Endothelial cell (in vitro differentiated cells): ENCODE data around the gene AIDA. TPM values are rescaled to one million over a fixed set of nuclear protein-coding genes. Genes with fewer than 3 reads are reported as not detected.

ENCODE experiments used
- DNase-seq: peaks from one replicate; pipeline ENCODE4 v3.0.0; 2021; ENCODE audit warnings: low spot score
- H3K27ac Mint-ChIP-seq: one replicate; pipeline ENCODE4 v1.8.0; 2021; ENCODE audit warnings: mixed read lengths, inconsistent platforms; ENCODE audit not compliant: unreplicated experiment
- H3K27me3 Mint-ChIP-seq: one replicate; pipeline ENCODE4 v1.8.0; 2021; ENCODE audit warnings: mild to moderate bottlenecking, moderate library complexity, mixed read lengths, inconsistent platforms; ENCODE audit not compliant: unreplicated experiment
- H3K36me3 Mint-ChIP-seq: one replicate; pipeline ENCODE4 v1.8.0; 2021; ENCODE audit warnings: mild to moderate bottlenecking, low read depth, mixed read lengths, inconsistent platforms; ENCODE audit not compliant: unreplicated experiment
- H3K4me1 Mint-ChIP-seq: one replicate; pipeline ENCODE4 v1.8.0; 2021; ENCODE audit warnings: mild to moderate bottlenecking, mixed read lengths, inconsistent platforms; ENCODE audit not compliant: unreplicated experiment
- H3K4me3 Mint-ChIP-seq: one replicate; pipeline ENCODE4 v1.8.0; 2021; ENCODE audit warnings: mild to moderate bottlenecking, mixed read lengths, inconsistent platforms; ENCODE audit not compliant: unreplicated experiment
- H3K9me3 Mint-ChIP-seq: one replicate; pipeline ENCODE4 v1.8.0; 2021; ENCODE audit warnings: mixed read lengths, inconsistent platforms; ENCODE audit not compliant: unreplicated experiment
- total RNA-seq: library from RNA; stranded (reverse); fragmentation: NEBNext Ultra II Directional; extraction: Animal tissue kit (Norgen Biotek cat#: 25700); gene quantifications from one replicate; pipeline ENCODE4 v1.2.1, GENCODE V29; 2021; ENCODE audit not compliant: unreplicated experiment
- TF ChIP-seq, protein P1 (sequence below): fragments of 200-600 bp; sonication (generic); IDR thresholded peaks from one replicate; pipeline ENCODE4 v1.5.0; 2021; ENCODE audit warnings: antibody characterized with exemption; ENCODE audit not compliant: unreplicated experiment

Gene AIDA
- total RNA-seq, 1 donor from 2014 or later = 93.4 TPM

- no peak for DNase-seq
- Mint-ChIP-seq H3K4me1 (no peaks in the 10 kb centered on the region), H3K9me3 (no peaks in the 10 kb centered on the region), H3K4me3 (no peak overlapping the region), H3K36me3 (peaks cover 28% of the 10 kb centered on the region), H3K27me3 (peaks cover 4% of the 10 kb centered on the region), H3K27ac (no peak overlapping the region)
- TF ChIP-seq, protein P1, sequence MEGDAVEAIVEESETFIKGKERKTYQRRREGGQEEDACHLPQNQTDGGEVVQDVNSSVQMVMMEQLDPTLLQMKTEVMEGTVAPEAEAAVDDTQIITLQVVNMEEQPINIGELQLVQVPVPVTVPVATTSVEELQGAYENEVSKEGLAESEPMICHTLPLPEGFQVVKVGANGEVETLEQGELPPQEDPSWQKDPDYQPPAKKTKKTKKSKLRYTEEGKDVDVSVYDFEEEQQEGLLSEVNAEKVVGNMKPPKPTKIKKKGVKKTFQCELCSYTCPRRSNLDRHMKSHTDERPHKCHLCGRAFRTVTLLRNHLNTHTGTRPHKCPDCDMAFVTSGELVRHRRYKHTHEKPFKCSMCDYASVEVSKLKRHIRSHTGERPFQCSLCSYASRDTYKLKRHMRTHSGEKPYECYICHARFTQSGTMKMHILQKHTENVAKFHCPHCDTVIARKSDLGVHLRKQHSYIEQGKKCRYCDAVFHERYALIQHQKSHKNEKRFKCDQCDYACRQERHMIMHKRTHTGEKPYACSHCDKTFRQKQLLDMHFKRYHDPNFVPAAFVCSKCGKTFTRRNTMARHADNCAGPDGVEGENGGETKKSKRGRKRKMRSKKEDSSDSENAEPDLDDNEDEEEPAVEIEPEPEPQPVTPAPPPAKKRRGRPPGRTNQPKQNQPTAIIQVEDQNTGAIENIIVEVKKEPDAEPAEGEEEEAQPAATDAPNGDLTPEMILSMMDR = no peak
Measured at GRCh38 chr1:222629921-222630535, 82.3 kb downstream of the AIDA start.

DNA sequence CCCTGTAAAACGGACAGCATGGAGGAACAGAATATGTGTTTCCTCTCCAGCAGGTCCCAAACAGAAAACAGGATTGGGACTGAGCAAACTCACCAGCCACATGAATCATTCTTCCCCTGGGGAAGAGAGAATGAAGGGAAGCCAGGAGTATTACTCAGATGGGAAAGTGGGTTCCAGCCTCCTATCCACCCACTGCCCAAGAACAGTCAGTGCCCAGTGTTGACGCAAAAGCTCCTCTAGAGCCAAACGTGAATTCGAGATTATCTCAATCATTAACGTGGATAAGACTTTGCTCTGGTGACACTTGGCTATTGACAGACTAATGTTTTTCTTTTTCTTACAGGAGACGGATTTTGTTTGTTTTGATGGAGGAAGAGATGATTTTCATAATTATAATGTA lies 85.1 kb downstream of the AIDA start:
- Mint-ChIP-seq H3K9me3 (no peaks in the 10 kb centered on the region), H3K27me3 (peaks cover 3% of the 10 kb centered on the region), H3K36me3 (peaks cover 39% of the 10 kb centered on the region), H3K4me3 (no peak overlapping the region), H3K4me1 (no peaks in the 10 kb centered on the region), H3K27ac (no peak overlapping the region)
- TF ChIP-seq, protein P1 = no peak
- DNase-seq = no peak

DNA sequence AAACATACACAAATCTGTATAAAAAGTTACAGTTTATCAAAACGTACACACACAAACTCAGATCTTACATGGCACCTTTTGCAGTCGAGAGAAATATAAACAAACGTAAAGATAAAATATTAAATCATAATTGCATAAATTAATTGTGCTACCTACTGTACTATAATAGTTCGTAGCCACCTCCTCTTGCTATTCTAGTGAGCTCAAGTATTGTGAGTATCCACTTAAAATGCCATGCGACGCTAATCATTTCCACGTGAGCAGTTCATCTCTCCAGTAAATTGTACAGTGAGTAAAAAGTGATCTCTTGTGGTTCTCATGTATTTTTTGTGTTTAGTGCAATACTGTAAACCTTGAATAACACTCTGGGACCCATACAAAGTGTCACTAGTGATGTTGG lies 88.1 kb downstream of the AIDA start:
- TF ChIP-seq, protein P1 = no peak

GRCh38 chr1:222623458-222623857 lies 88.8 kb downstream of the AIDA start:
- Mint-ChIP-seq H3K4me1 (peaks cover 12% of the 10 kb centered on the region), H3K36me3 (peaks cover 28% of the 10 kb centered on the region), H3K27me3 (no peaks in the 10 kb centered on the region), H3K4me3 (no peak overlapping the region), H3K27ac (no peak overlapping the region), H3K9me3 (no peaks in the 10 kb centered on the region)
- TF ChIP-seq, protein P1 = no peak
- DNase-seq = no peak

More for the DNA sequence above, 88.1 kb downstream of the AIDA start:
- no peak overlapping the region for H3K4me3 Mint-ChIP-seq
- peaks cover 7% of the 10 kb centered on the region for H3K4me1 Mint-ChIP-seq
- no peak for DNase-seq
- H3K27ac Mint-ChIP-seq = no peak overlapping the region
- no peaks in the 10 kb centered on the region for H3K9me3 Mint-ChIP-seq
- peaks cover under 1% of the 10 kb centered on the region for H3K27me3 Mint-ChIP-seq
- H3K36me3 Mint-ChIP-seq = peaks cover 34% of the 10 kb centered on the region

DNA sequence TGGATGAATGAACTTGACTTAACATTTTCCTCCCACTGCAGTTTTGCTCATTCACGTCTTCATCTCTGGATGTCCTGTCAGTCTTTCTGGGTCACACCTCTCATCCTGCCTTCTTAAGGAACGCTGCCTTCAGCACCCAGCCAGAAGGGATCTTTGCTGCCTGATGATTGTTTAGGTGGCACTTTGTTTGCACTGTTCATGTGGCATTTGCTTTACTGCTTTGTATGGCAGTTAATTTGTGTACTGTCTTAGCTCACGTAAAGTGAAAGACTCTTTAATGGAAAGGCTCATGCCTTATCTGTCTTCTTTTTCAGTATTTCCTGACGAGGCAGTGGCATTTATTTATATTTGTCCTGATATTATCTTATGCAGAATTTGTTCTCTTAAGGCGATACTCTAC lies 89.5 kb downstream of the AIDA start:
- no peak overlapping the region for H3K4me3 Mint-ChIP-seq
- H3K4me1 Mint-ChIP-seq = peaks cover 12% of the 10 kb centered on the region
- TF ChIP-seq, protein P1 = no peak
- DNase-seq = no peak
- H3K36me3 Mint-ChIP-seq = peaks cover 21% of the 10 kb centered on the region
- H3K27ac Mint-ChIP-seq = no peak overlapping the region
- H3K27me3 Mint-ChIP-seq = no peaks in the 10 kb centered on the region
- no peaks in the 10 kb centered on the region for H3K9me3 Mint-ChIP-seq
